ENCODE measurements around the gene XPR1.

- TF ChIP-seq CTCF (IDR thresholded peaks at IDR 0.05) (no peak), POLR2A (IDR thresholded peaks at IDR 0.05) (no peak)
These were observed 12.8 kb downstream of the XPR1 start for GRCh38 chr1:180644526-180645192.

Measured in uterus (tissue), 2 donors.